Measurements from ENCODE around the gene ARHGEF37.

- TF ChIP-seq CTCF (IDR thresholded peaks at IDR 0.05; ENCODE audit: borderline replicate concordance, extremely low read depth, low read length, poor library complexity, severe bottlenecking) (no peak), EZH2 (IDR thresholded peaks at IDR 0.05; ENCODE audit: borderline replicate concordance, low read depth, low read length, severe bottlenecking) (no peak)
Measured at GRCh38 chr5:149683964-149684363, 102.7 kb downstream of the ARHGEF37 start.

All from DND-41 (cell line).